SK-N-SH (cell line): ENCODE results near the gene RASAL2. TPM values are rescaled to one million over a fixed set of nuclear protein-coding genes. Genes with fewer than 3 reads are reported as not detected.

ENCODE experiments used
- CTCF ChIA-PET: fragments of 300-600, 350-600 bp; formaldehyde crosslinking; extraction: SDS; loops from one replicate; lab custom pipeline; 2021; lab: Yijun Ruan, JAX
- POLR2A ChIA-PET: fragments of 350-600 bp; sonication (Branson Sonifier 250); formaldehyde crosslinking; extraction: SDS; loops from one replicate; lab custom pipeline; 2020; ENCODE audit warnings: antibody characterized with exemption, inconsistent platforms; lab: Yijun Ruan, JAX
- DNase-seq: peaks from one replicate; pipeline ENCODE4 v3.0.0; 2012
- H2AFZ ChIP-seq: fragments of 200-600 bp; sonication (generic); 2 replicates; pipeline ENCODE4 v1.8.1; 2016; ENCODE audit warnings: antibody characterized with exemption, mild to moderate bottlenecking, low read depth
- H3F3A ChIP-seq: fragments of 200-600 bp; sonication (generic); replicated peaks from 2 replicates; pipeline ENCODE3; 2016; ENCODE audit warnings: antibody characterized with exemption, mild to moderate bottlenecking; ENCODE audit not compliant: insufficient read depth
- H3K27ac ChIP-seq, 2 experiments: fragments of 200-500 bp in 1 of 2; fragments of 200-600 bp in 1 of 2; sonication (Bioruptor generic) in 1 of 2; sonication (generic), shearing (Covaris generic) in 1 of 2; 2 replicates each; pipeline versions ENCODE4 v1.5.1 to v1.6.1; 2014 to 2016; ENCODE audit warnings: low read depth in 2 of 2, inconsistent platforms in 1 of 2, low read length in 1 of 2, mild to moderate bottlenecking in 1 of 2, mixed read lengths in 1 of 2
- H3K27me3 ChIP-seq: fragments of 200-600 bp; sonication (generic), shearing (Covaris generic); 2 replicates; pipeline ENCODE4 v1.6.1; 2016; ENCODE audit warnings: mixed run types; ENCODE audit not compliant: insufficient read depth
- H3K36me3 ChIP-seq, 2 experiments: fragments of 200-500 bp in 1 of 2; fragments of 200-600 bp in 1 of 2; sonication (Bioruptor generic) in 1 of 2; sonication (generic) in 1 of 2; replicated peaks in 1 of 2; 2 replicates each; pipeline versions ENCODE3 to v1.5.1; 2014 to 2016; ENCODE audit warnings: low read length in 1 of 2, mild to moderate bottlenecking in 1 of 2; ENCODE audit not compliant: insufficient read depth in 2 of 2, control insufficient read depth in 1 of 2
- H3K4me1 ChIP-seq, 2 experiments: fragments of 200-500 bp in 1 of 2; fragments of 200-600 bp in 1 of 2; sonication (Bioruptor generic) in 1 of 2; sonication (generic), shearing (Covaris generic) in 1 of 2; 2 replicates each; pipeline versions ENCODE4 v1.5.1 to v1.6.1; 2014 to 2016; ENCODE audit warnings: low read depth in 1 of 2, low read length in 1 of 2, mixed run types in 1 of 2; ENCODE audit not compliant: insufficient read depth in 2 of 2, control insufficient read depth in 1 of 2
- H3K4me2 ChIP-seq: fragments of 200-600 bp; sonication (generic), shearing (Covaris generic); 2 replicates; pipeline ENCODE4 v1.6.1; 2017; ENCODE audit warnings: mixed run types
- H3K4me3 ChIP-seq, 2 experiments: fragments of 200-500 bp in 1 of 2; fragments of 200-600 bp in 1 of 2; sonication (Bioruptor generic) in 1 of 2; sonication (generic), shearing (Covaris generic) in 1 of 2; 2 replicates each; pipeline versions ENCODE4 v1.5.1 to v1.8.1; 2014 to 2016; ENCODE audit warnings: low read depth in 2 of 2, inconsistent platforms in 1 of 2, low read length in 1 of 2, mild to moderate bottlenecking in 1 of 2, mixed read lengths in 1 of 2, moderate library complexity in 1 of 2
- H3K79me2 ChIP-seq: fragments of 200-600 bp; sonication (generic); 2 replicates; pipeline ENCODE4 v1.8.1; 2017; ENCODE audit warnings: mild to moderate bottlenecking; ENCODE audit not compliant: insufficient read depth
- H3K9ac ChIP-seq: fragments of 200-600 bp; sonication (generic); 2 replicates; pipeline ENCODE4 v1.6.1; 2017; ENCODE audit warnings: mixed run types
- H3K9me2 ChIP-seq: fragments of 200-600 bp; sonication (generic); 2 replicates; pipeline ENCODE4 v1.6.1; 2017; ENCODE audit warnings: mixed run types
- H3K9me3 ChIP-seq: fragments of 200-600 bp; sonication (generic); 2 replicates; pipeline ENCODE4 v1.6.1; 2017; ENCODE audit warnings: mixed run types, mild to moderate bottlenecking, moderate library complexity
- H4K20me1 ChIP-seq: fragments of 200-600 bp; sonication (generic); 2 replicates; pipeline ENCODE4 v1.6.1; 2017; ENCODE audit warnings: mild to moderate bottlenecking, mixed run types; ENCODE audit not compliant: insufficient read depth
- ELF1 ChIP-seq: IDR thresholded peaks from 2 replicates; pipeline ENCODE4 v1.4.0; 2012
- FOXJ3 ChIP-seq: sonication (generic); formaldehyde crosslinking; IDR thresholded peaks from 2 replicates; pipeline ENCODE4 v1.5.1; 2020; ENCODE audit warnings: mild to moderate bottlenecking, missing genetic modification reagents
- IRF3 ChIP-seq: fragments of 150-350 bp; IDR thresholded peaks from 2 replicates; pipeline ENCODE4 v1.6.1; 2016; ENCODE audit warnings: mild to moderate bottlenecking, low read depth, low read length
- MEF2A ChIP-seq: IDR thresholded peaks from 2 replicates; pipeline ENCODE4 v1.4.0; 2012; ENCODE audit warnings: low read depth, borderline replicate concordance
- MXI1 ChIP-seq: IDR thresholded peaks from 2 replicates; pipeline ENCODE4 v1.6.1; 2012; ENCODE audit warnings: mild to moderate bottlenecking, low read depth, low read length, improper control_type of control experiment
- PBX3 ChIP-seq: IDR thresholded peaks from 2 replicates; pipeline ENCODE4; 2012
- RCOR1 ChIP-seq: fragments of 150-350 bp; IDR thresholded peaks from 2 replicates; pipeline ENCODE4 v1.6.1; 2017; ENCODE audit warnings: antibody characterized with exemption, low read length
- REST ChIP-seq: IDR thresholded peaks from 2 replicates; pipeline ENCODE4 v1.6.1; 2012; ENCODE audit warnings: mild to moderate bottlenecking, low read depth, low read length, moderate library complexity
- RFX5 ChIP-seq: IDR thresholded peaks from 2 replicates; pipeline ENCODE4 v1.6.1; 2012; ENCODE audit warnings: mild to moderate bottlenecking, improper control_type of control experiment, low read length
- SIN3A ChIP-seq: IDR thresholded peaks from 2 replicates; pipeline ENCODE4 v1.6.1; 2012; ENCODE audit warnings: low read depth, mild to moderate bottlenecking, low read length, moderate library complexity, borderline replicate concordance
- SMC3 ChIP-seq: IDR thresholded peaks from 2 replicates; pipeline ENCODE4 v1.6.1; 2012; ENCODE audit warnings: low read depth, low read length, improper control_type of control experiment
- USF1 ChIP-seq: IDR thresholded peaks from 2 replicates; pipeline ENCODE4 v1.4.0; 2012; ENCODE audit warnings: low read depth, borderline replicate concordance
- YY1 ChIP-seq: IDR thresholded peaks from 2 replicates; pipeline ENCODE4 v1.4.0; 2012; ENCODE audit warnings: low read depth, mild to moderate bottlenecking
- WGBS: methylation state at CpG from one replicate; pipeline ENCODE4 v1.1.6; 2017; ENCODE audit warnings: low lambda C conversion rate; 5-methylcytosine and 5-hydroxymethylcytosine counted together
- polyA plus RNA-seq, 3 experiments: library from polyadenylated mRNA; depleted of rRNA; stranded (reverse); fragments of >200 nt; gene quantifications; 2 replicates each; pipeline ENCODE4 v1.2.3, GENCODE V29; 2012
- TF ChIP-seq, protein P1 (sequence below): IDR thresholded peaks from 2 replicates; pipeline ENCODE4 v1.4.0; 2012; ENCODE audit warnings: low read depth
- TF ChIP-seq, protein P2 (sequence below): IDR thresholded peaks from 2 replicates; pipeline ENCODE4 v1.4.0; 2012; ENCODE audit warnings: low read depth, borderline replicate concordance
- TF ChIP-seq, protein P3 (sequence below): fragments of 200-600 bp; sonication (generic); IDR thresholded peaks from 2 replicates; pipeline ENCODE4 v1.6.1; 2017; ENCODE audit warnings: antibody characterized with exemption, mild to moderate bottlenecking, moderate library complexity

RASAL2 gene
- polyA plus RNA-seq, 1 of the 3 experiments (the other 2 are of a cell fraction) = 6.9 TPM

GRCh38 chr1:178409541-178409940 is 315.6 kb downstream of the RASAL2 start:
- H2AFZ ChIP-seq = no peak overlapping the region
- WGBS = 92% methylated on average over 2 of the region's 2 CpGs
- no peak overlapping the region for H3K27ac ChIP-seq
- no peak overlapping the region for H3K4me3 ChIP-seq
- no peaks in the 10 kb centered on the region for H3K9me2 ChIP-seq
- H3K4me2 ChIP-seq = no peak overlapping the region
- TF ChIP-seq FOXJ3 (no peak), IRF3 (no peak), YY1 (no peak), SMC3 (no peak), REST (no peak), PBX3 (no peak), RFX5 (no peak)
- TF ChIP-seq, protein P1, sequence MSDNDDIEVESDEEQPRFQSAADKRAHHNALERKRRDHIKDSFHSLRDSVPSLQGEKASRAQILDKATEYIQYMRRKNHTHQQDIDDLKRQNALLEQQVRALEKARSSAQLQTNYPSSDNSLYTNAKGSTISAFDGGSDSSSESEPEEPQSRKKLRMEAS = no peak
- H4K20me1 ChIP-seq = no peaks in the 10 kb centered on the region
- DNase-seq = no peak
- H3K79me2 ChIP-seq = no peaks in the 10 kb centered on the region
- H3K9me3 ChIP-seq = no peaks in the 10 kb centered on the region
- ChIA-PET POLR2A (no interaction called here), CTCF (interaction anchor here (0.7 kb wide), 1 partner anchor 92 kb away, joined by 3 read pairs; no protein-coding TSS in a partner anchor)
- no peaks in the 10 kb centered on the region for H3K36me3 ChIP-seq
- no peaks in the 10 kb centered on the region for H3K27me3 ChIP-seq
- no peak overlapping the region for H3K9ac ChIP-seq
- H3F3A ChIP-seq = no peaks in the 10 kb centered on the region
- H3K4me1 ChIP-seq = no peaks in the 10 kb centered on the region

DNA sequence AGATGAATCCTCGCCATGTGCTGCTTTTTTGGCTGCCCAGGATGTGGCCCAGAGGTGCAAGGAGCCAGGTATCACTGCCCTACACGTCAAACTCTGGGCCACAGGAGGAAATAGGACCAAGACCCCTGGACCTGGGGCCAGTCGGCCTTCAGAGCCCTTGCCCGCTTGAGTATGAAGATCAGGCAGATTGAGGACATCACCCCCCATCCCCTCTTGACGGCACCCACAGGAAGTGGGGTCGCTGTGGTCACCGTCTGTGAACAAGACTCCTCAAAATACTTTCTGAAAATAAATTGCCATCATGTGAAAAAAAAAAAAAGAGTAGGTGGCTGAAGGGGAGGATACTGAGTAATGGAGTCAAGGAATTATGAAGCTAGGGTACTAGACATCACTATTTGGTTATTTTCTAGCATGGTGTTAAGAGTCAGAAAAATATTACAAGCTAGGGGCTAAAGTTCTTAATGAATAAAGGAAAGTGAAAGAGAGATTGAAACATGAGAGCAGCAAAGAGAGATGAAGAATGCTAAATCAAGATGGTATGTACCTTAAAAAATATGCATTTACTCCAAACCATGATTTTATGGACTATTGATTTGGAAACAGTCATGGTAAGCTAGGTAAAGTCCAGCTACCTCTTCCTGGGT is 318.0 kb downstream of the RASAL2 start:
- H3K9ac ChIP-seq = no peak overlapping the region
- 93% methylated on average over 7 of the region's 7 CpGs for WGBS
- POLR2A ChIA-PET = no interaction called here
- H3K27me3 ChIP-seq = no peaks in the 10 kb centered on the region
- H3K4me3 ChIP-seq = no peak overlapping the region
- H3K9me2 ChIP-seq = no peaks in the 10 kb centered on the region
- H3F3A ChIP-seq = no peaks in the 10 kb centered on the region
- H3K4me1 ChIP-seq = no peaks in the 10 kb centered on the region
- no peaks in the 10 kb centered on the region for H3K79me2 ChIP-seq
- no peak overlapping the region for H3K4me2 ChIP-seq
- H3K36me3 ChIP-seq = peaks cover 2 to 6% of the 10 kb centered on the region in 2 experiments
- CTCF ChIA-PET = no interaction called here
- H3K9me3 ChIP-seq = no peaks in the 10 kb centered on the region
- H4K20me1 ChIP-seq = no peaks in the 10 kb centered on the region
- no peak overlapping the region for H3K27ac ChIP-seq
- DNase-seq = no peak
- H2AFZ ChIP-seq = no peak overlapping the region
- TF ChIP-seq SIN3A (no peak), RCOR1 (no peak), ELF1 (no peak), USF1 (no peak), MEF2A (no peak), MXI1 (no peak), SMC3 (no peak)
- TF ChIP-seq, protein P2, sequence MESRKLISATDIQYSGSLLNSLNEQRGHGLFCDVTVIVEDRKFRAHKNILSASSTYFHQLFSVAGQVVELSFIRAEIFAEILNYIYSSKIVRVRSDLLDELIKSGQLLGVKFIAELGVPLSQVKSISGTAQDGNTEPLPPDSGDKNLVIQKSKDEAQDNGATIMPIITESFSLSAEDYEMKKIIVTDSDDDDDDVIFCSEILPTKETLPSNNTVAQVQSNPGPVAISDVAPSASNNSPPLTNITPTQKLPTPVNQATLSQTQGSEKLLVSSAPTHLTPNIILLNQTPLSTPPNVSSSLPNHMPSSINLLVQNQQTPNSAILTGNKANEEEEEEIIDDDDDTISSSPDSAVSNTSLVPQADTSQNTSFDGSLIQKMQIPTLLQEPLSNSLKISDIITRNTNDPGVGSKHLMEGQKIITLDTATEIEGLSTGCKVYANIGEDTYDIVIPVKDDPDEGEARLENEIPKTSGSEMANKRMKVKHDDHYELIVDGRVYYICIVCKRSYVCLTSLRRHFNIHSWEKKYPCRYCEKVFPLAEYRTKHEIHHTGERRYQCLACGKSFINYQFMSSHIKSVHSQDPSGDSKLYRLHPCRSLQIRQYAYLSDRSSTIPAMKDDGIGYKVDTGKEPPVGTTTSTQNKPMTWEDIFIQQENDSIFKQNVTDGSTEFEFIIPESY = no peak
- TF ChIP-seq, protein P3, sequence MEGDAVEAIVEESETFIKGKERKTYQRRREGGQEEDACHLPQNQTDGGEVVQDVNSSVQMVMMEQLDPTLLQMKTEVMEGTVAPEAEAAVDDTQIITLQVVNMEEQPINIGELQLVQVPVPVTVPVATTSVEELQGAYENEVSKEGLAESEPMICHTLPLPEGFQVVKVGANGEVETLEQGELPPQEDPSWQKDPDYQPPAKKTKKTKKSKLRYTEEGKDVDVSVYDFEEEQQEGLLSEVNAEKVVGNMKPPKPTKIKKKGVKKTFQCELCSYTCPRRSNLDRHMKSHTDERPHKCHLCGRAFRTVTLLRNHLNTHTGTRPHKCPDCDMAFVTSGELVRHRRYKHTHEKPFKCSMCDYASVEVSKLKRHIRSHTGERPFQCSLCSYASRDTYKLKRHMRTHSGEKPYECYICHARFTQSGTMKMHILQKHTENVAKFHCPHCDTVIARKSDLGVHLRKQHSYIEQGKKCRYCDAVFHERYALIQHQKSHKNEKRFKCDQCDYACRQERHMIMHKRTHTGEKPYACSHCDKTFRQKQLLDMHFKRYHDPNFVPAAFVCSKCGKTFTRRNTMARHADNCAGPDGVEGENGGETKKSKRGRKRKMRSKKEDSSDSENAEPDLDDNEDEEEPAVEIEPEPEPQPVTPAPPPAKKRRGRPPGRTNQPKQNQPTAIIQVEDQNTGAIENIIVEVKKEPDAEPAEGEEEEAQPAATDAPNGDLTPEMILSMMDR = no peak
